Fibroblast of the aortic adventitia (primary cell): ENCODE data around the gene MACO1. TPM values are rescaled to one million over a fixed set of nuclear protein-coding genes. Genes with fewer than 3 reads are reported as not detected.

Experiments
- DNase-seq: peaks from one replicate; pipeline ENCODE4 v3.0.0-alpha.2; 2010; ENCODE audit warnings: low read depth
- H3K4me3 ChIP-seq: 2 replicates; pipeline ENCODE4 v1.5.1; 2011; ENCODE audit warnings: low read depth, mild to moderate bottlenecking, control low read depth, low read length, moderate library complexity
- total RNA-seq: library from RNA; depleted of rRNA; stranded (reverse); fragments of >200 nt; gene quantifications from 2 replicates; pipeline ENCODE4 v1.2.3, GENCODE V29; 2012; ENCODE audit warnings: low replicate concordance
- TF ChIP-seq, protein P1 (sequence below): IDR thresholded peaks from 2 replicates; pipeline ENCODE4 v1.5.1; 2011; ENCODE audit warnings: mild to moderate bottlenecking, low read length, control low read depth, inconsistent platforms; ENCODE audit not compliant: insufficient read depth

Gene MACO1
- total RNA-seq, 1 donor = 17.3 TPM

DNA sequence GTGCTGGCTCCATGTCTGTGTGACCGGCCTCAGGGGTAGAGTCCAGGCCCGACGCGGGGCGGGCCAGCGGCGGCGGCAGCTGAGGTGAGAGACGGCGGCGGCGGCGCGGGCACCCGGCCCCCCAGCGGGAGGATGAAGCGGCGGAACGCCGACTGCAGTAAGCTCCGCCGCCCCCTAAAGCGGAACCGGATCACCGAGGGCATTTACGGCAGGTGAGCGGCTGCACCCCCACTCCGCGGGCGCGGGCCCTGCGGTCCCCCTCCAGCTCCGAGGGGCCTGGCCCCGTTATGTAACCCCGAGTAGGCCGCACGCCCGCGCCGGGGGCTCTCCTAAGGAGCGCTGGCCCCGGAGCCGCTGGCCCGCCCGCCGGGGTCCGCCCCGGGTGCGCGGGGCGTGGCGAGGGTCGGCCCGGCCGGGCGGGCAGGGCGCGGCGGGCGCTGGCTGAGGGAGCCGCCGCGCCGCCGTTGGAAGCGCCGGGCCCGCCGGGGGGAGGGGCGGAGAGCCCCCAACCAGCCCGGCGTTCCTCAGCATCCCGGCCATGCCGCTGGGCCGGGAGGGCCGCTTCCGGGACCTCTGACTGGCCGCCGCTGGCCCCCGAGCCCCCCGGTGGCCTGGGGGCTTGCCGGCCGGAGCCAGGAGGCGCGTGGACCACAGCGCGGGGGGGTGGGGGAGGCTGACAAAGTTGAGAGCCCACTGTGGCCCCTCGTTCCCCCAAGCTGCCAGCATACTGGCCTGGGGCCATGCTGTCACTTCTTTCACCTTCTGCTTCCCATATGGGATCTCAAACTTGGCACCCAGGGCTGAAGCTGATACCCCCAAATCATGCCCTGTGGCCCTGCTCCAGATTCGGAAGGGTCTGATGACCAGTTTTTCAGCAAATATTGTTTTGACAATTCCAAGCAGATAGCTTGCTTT lies 527 bp downstream of the MACO1 start:
- DNase-seq = no peak
- TF ChIP-seq, protein P1, sequence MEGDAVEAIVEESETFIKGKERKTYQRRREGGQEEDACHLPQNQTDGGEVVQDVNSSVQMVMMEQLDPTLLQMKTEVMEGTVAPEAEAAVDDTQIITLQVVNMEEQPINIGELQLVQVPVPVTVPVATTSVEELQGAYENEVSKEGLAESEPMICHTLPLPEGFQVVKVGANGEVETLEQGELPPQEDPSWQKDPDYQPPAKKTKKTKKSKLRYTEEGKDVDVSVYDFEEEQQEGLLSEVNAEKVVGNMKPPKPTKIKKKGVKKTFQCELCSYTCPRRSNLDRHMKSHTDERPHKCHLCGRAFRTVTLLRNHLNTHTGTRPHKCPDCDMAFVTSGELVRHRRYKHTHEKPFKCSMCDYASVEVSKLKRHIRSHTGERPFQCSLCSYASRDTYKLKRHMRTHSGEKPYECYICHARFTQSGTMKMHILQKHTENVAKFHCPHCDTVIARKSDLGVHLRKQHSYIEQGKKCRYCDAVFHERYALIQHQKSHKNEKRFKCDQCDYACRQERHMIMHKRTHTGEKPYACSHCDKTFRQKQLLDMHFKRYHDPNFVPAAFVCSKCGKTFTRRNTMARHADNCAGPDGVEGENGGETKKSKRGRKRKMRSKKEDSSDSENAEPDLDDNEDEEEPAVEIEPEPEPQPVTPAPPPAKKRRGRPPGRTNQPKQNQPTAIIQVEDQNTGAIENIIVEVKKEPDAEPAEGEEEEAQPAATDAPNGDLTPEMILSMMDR = no peak
- H3K4me3 ChIP-seq = peak overlapping the region; percentile 90

DNA sequence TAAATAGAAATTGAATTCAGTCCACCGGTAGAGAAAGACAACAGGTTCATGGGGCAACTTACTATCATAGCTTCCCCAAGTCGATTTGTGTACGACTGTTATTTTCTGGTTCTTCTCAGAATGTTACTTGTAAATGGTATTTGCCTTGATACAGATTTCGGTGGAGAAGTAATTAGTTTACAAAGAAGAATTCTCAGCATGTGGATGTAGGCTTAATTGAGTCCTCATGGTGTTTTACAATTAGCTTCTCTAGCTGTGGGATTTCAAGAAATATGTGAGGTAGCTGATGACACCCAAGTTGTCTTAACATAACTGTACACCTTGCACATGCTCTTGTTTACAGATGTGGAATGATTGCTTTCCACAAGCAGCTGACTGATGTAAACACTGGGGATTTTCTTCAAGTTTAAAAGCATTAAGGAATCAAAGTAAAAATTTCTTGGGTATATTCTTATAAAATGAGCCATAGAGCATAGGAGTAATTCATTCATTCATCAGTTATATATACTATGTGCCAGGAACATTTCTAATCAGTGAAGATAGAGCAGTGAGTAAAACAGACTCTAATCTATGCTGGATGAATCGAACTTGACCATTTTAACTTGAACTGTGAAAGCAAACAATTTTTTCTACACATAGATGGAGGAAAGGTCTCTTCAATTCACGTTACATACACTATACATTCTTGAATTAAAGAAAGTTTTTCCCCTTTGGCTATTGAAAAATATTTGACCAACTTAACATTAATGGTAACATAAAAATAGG lies 1.4 kb downstream of the MACO1 start:
- peak; percentile 11 for DNase-seq
- TF ChIP-seq, protein P1 = no peak
- H3K4me3 ChIP-seq = peak overlapping the region; percentile 90

DNA sequence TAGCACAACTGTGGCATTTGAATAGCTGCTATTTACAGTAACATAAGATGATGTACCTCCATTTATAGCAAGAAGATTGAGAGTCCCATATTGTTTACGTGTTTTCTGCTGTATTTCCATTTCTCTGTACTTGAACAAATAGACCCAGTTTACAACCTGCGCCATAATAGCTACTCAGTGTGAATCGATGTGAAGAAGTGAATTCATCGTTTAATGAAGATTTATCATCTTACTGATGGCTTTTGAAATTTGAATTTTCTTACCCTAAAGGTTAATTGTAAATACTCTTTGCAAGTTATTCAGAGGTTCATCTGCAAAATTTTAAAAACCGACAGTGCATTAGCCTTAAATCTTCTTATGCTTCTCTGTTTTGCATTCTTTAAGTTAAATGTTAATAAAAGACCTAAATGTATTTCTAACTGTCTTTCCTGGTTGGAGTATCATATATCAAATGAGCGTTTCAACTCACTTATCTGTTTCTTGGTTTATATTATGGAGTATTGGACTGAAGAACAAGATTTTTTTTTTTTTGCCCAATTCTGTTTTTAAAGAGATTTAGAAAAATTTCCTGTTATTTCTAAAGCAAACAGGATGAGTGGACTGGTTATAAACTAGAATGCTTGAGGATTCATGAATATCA lies 2.2 kb downstream of the MACO1 start:
- H3K4me3 ChIP-seq = peak overlapping the region; percentile 90
- DNase-seq = no peak
- TF ChIP-seq, protein P1 = no peak

DNA sequence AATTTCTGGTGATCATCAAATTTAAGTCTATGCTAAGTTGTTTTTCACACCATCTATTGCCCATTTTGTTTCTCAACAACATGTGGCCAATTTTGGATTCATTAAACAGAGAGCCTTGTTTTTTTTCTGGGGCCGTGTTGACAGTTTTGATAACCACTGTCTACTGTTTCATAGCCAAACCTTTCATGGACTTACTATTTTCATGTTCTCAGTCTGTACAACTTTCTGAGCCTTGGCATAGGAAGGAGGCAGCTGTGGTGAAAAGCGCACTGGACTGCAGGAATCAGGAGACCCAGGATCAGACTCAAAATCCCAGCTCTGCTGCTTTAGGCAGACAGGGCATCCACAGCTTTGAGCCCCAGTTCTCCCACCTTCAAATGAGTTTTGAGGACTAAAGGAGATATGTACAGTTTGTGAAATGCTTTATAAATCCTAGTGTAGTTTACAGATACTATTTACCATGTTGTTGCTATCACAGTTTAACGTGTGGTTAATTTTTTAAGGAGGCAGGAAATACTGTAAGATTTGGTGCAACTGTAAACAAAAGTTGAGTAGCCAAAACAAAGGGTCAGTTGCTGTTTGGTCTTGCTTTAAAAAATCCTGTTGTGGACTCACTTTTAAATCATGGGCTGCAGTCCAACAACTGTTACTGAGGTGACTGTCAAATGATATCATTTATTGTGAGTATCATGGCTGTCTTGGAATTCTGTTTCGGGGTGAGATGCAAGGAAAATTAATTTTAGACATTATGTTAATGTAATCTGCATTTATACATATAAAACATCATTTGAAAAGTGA lies 2.9 kb downstream of the MACO1 start:
- no peak overlapping the region for H3K4me3 ChIP-seq
- DNase-seq = peak; percentile 33
- TF ChIP-seq, protein P1 = no peak

DNA sequence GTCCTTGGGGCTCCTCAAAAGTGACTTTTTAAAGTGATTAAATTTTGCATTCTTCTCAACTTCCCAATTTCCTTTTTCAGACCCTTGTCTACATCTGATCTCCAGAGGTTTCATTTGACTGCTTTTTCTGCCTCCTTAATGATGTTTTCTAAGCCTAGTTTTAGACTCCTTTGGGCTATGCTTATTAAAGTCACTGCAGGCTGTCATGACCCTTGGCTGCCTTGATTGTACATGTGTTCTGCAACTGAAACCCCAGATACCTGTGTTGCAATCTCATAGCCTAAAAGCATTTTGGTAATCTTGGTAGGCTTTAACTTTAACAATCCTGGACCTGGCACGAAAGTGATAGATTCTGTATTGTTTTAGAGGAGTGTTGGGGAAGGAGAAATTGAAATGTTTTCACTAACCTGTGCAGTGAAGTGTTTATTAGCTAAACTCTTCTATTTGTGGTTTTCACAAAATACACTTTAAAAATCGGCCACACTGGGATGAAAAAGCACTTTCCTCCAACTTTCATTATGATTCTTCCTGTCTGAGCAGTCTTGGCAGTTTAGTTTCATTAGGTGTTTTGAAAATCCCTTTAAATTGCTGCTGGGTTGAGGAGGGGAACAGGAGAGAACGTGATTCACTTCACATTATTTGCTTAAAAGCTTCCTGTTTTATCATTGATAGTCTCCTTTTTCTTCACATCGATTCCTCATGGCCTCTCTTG lies 4.9 kb downstream of the MACO1 start:
- TF ChIP-seq, protein P1 = no peak
- peak; percentile 55 for DNase-seq
- H3K4me3 ChIP-seq = peak overlapping the region; percentile 26
